GM12892 (cell line): Measurements from ENCODE around the gene SLC4A5.

Source experiments
- POLR2A ChIP-seq: IDR thresholded peaks from 2 replicates; pipeline ENCODE4 v1.6.1; 2011; ENCODE audit warnings: low read depth, low read length, control low read depth
- POLR2AphosphoS5 ChIP-seq: IDR thresholded peaks from 2 replicates; pipeline ENCODE4 v1.6.1; 2011; ENCODE audit warnings: low read depth, low read length, control low read depth
- TAF1 ChIP-seq: IDR thresholded peaks from 2 replicates; pipeline ENCODE4 v1.6.1; 2011; ENCODE audit warnings: low read depth, mild to moderate bottlenecking, control low read depth, low read length, borderline replicate concordance

- TF ChIP-seq TAF1 (no peak), POLR2A (no peak), POLR2AphosphoS5 (no peak)
Observed at GRCh38 chr2:74328074-74328473, 15.1 kb downstream of the SLC4A5 start.
